ENCODE data around the gene KDM4C. TPM values are rescaled to one million over a fixed set of nuclear protein-coding genes. Genes with fewer than 3 reads are reported as not detected.
A peak's percentile ranks its signal among the peaks of the same experiment; 100 is the strongest.

KDM4C gene
- total RNA-seq, 2 donors from 2014 or later, result 26.1 to 47.8 TPM

GRCh38 chr9:6907772-6908381 lies 150.1 kb downstream of the KDM4C start:
- no peak for DNase-seq (ENCODE audit: low spot score)
- H3K4me1 ChIP-seq (ENCODE audit: control insufficient read depth in 1 of 2, low read depth in 2 of 2), result peaks cover 0 to 6% of the 10 kb centered on the region in 2 donors
- TF ChIP-seq CTCF (IDR thresholded peaks at IDR 0.05), result peak; percentile 35
- no peak overlapping the region for H3K27ac ChIP-seq
- H3K36me3 ChIP-seq, result no peaks in the 10 kb centered on the region
- no peak for ATAC-seq (ENCODE audit: insufficient number of reproducible peaks, low FRiP score, low read depth)
- H3K4me3 ChIP-seq, result no peak overlapping the region
- H3K27me3 ChIP-seq (replicated peaks; ENCODE audit: insufficient read depth), result no peaks in the 10 kb centered on the region
- H3K9me3 ChIP-seq, result no peaks in the 10 kb centered on the region

- DNase-seq (ENCODE audit: low spot score), result no peak
- no peaks in the 10 kb centered on the region for H3K27me3 ChIP-seq (replicated peaks; ENCODE audit: insufficient read depth)
- TF ChIP-seq CTCF (IDR thresholded peaks at IDR 0.05), result no peak
- H3K27ac ChIP-seq, result no peak overlapping the region
- no peak overlapping the region for H3K4me3 ChIP-seq
- no peaks in the 10 kb centered on the region for H3K36me3 ChIP-seq
- no peak for ATAC-seq (ENCODE audit: insufficient number of reproducible peaks, low FRiP score, low read depth)
- peaks cover 0 to 6% of the 10 kb centered on the region in 2 donors for H3K4me1 ChIP-seq (ENCODE audit: control insufficient read depth in 1 of 2, low read depth in 2 of 2)
- H3K9me3 ChIP-seq, result no peaks in the 10 kb centered on the region
Observed at GRCh38 chr9:6909181-6909580, 151.4 kb downstream of the KDM4C start.

DNA sequence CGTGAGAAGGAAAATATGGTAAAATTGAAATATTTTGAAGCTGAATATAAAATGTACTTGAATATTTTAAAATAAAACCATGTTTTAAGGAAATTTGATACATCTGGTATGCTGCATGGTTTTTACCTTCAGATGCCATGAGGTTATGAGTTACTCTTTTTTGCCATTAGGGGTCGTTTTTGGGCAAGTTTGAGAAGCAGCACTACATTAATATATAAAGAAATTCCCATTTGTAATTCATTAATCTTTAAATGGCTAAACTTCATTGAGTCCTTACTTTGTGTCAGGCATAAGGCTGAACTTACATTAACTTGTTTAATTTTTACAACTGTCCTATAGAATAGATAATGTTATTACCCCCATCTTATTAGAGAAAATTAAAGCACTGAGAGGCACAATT lies 152.3 kb downstream of the KDM4C start:
- no peak for ATAC-seq (ENCODE audit: insufficient number of reproducible peaks, low FRiP score, low read depth)

DNA sequence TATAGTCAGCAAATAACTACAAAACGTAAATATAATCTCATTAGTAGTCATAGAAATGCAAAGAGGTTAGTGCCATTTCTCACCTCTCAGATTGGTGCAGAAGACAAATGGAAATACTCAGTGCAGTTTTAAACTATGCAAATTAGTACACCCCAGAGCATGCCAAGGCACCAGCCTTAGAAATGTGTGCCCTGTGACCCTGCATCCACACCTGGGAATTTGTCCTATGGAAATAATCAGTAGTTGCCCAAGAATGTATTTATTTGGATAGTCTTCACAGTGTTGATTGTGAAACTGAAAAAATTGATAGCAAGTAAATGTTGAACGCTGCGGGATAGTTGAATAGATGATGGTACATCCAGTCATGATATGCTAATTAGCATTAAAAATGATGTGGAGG lies 152.7 kb downstream of the KDM4C start:
- H3K4me3 ChIP-seq, result no peak overlapping the region
- no peak overlapping the region for H3K27ac ChIP-seq
- ATAC-seq (ENCODE audit: insufficient number of reproducible peaks, low FRiP score, low read depth), result no peak
- no peaks in the 10 kb centered on the region for H3K27me3 ChIP-seq (replicated peaks; ENCODE audit: insufficient read depth)
- no peak for DNase-seq (ENCODE audit: low spot score)
- H3K4me1 ChIP-seq (ENCODE audit: control insufficient read depth in 1 of 2, low read depth in 2 of 2), result peaks cover 0 to 6% of the 10 kb centered on the region in 2 donors
- no peaks in the 10 kb centered on the region for H3K36me3 ChIP-seq
- H3K9me3 ChIP-seq, result no peaks in the 10 kb centered on the region
- no peak for TF ChIP-seq CTCF (IDR thresholded peaks at IDR 0.05)

More for the DNA sequence above, 152.3 kb downstream of the KDM4C start:
- Histone ChIP-seq H3K4me3 (no peak overlapping the region), H3K9me3 (no peaks in the 10 kb centered on the region), H3K4me1 (ENCODE audit: control insufficient read depth in 1 of 2, low read depth in 2 of 2) (peaks cover 0 to 6% of the 10 kb centered on the region in 2 donors), H3K36me3 (no peaks in the 10 kb centered on the region), H3K27me3 (replicated peaks; ENCODE audit: insufficient read depth) (no peaks in the 10 kb centered on the region), H3K27ac (no peak overlapping the region)
- no peak for DNase-seq (ENCODE audit: low spot score)
- TF ChIP-seq CTCF (IDR thresholded peaks at IDR 0.05), result no peak

- Histone ChIP-seq H3K27me3 (replicated peaks; ENCODE audit: insufficient read depth) (no peaks in the 10 kb centered on the region), H3K4me3 (no peak overlapping the region), H3K27ac (no peak overlapping the region), H3K4me1 (ENCODE audit: control insufficient read depth in 1 of 2, low read depth in 2 of 2) (peaks cover 0 to 6% of the 10 kb centered on the region in 2 donors), H3K9me3 (no peaks in the 10 kb centered on the region), H3K36me3 (no peaks in the 10 kb centered on the region)
- ATAC-seq (ENCODE audit: insufficient number of reproducible peaks, low FRiP score, low read depth), result no peak
- DNase-seq (ENCODE audit: low spot score), result no peak
- no peak for TF ChIP-seq CTCF (IDR thresholded peaks at IDR 0.05)
Observed at GRCh38 chr9:6911901-6912638, 154.3 kb downstream of the KDM4C start.

Data from thoracic aorta (tissue), 2 donors.